OCI-LY7 (cell line): ENCODE results near the gene CFTR.

ENCODE experiments used
- CTCF ChIP-seq: fragments of 200-600 bp; sonication (generic); conservative IDR thresholded peaks from 2 replicates; pipeline ENCODE4 v1.5.1; 2014; ENCODE audit warnings: mild to moderate bottlenecking, antibody characterized with exemption, low read length, moderate library complexity, mixed read lengths
- EZH2phosphoT487 ChIP-seq: fragments of 200-600 bp; sonication (generic); IDR thresholded peaks from 2 replicates; pipeline ENCODE4 v1.6.1; 2018; ENCODE audit warnings: low read depth, borderline replicate concordance, mild to moderate bottlenecking, mixed run types, antibody characterized with exemption, low read length, moderate library complexity, mixed read lengths

GRCh38 chr7:117679120-117679519 lies 199.3 kb downstream of the CFTR start:
- TF ChIP-seq CTCF, result no peak
- TF ChIP-seq EZH2phosphoT487, result no peak
